T-helper 2 cell treated with Interferon-gamma antibody and Interleukin-4, amounts not matched to agents 5 μg/mL and 100 μg/mL, for 36 hours (primary cell): Measurements from ENCODE around the gene USP4.
"Not testable (repeated sequence)": the region's sequence is repeated elsewhere in the genome, so short reads cannot be mapped to it uniquely, and the experiment has no call there.

Experiments used
- DNase-seq: peaks from one replicate; pipeline ENCODE4 v3.0.0; 2021; ENCODE audit warnings: low spot score
- H3K27ac Mint-ChIP-seq: one replicate; pipeline ENCODE4 v1.8.0; 2021; ENCODE audit warnings: mild to moderate bottlenecking, mixed read lengths
- H3K27me3 Mint-ChIP-seq: one replicate; pipeline ENCODE4 v1.8.0; 2021; ENCODE audit warnings: low read depth, mixed read lengths
- H3K36me3 Mint-ChIP-seq: one replicate; pipeline ENCODE4 v1.8.0; 2021; ENCODE audit warnings: low read depth, mixed read lengths
- H3K4me1 Mint-ChIP-seq: one replicate; pipeline ENCODE4 v1.8.0; 2021; ENCODE audit warnings: low read depth, mixed read lengths
- H3K4me3 Mint-ChIP-seq: one replicate; pipeline ENCODE4 v1.8.0; 2022; ENCODE audit warnings: mild to moderate bottlenecking, moderate library complexity, mixed read lengths
- H3K9me3 Mint-ChIP-seq: one replicate; pipeline ENCODE4 v1.8.0; 2021; ENCODE audit warnings: mixed read lengths

Gene USP4

DNA sequence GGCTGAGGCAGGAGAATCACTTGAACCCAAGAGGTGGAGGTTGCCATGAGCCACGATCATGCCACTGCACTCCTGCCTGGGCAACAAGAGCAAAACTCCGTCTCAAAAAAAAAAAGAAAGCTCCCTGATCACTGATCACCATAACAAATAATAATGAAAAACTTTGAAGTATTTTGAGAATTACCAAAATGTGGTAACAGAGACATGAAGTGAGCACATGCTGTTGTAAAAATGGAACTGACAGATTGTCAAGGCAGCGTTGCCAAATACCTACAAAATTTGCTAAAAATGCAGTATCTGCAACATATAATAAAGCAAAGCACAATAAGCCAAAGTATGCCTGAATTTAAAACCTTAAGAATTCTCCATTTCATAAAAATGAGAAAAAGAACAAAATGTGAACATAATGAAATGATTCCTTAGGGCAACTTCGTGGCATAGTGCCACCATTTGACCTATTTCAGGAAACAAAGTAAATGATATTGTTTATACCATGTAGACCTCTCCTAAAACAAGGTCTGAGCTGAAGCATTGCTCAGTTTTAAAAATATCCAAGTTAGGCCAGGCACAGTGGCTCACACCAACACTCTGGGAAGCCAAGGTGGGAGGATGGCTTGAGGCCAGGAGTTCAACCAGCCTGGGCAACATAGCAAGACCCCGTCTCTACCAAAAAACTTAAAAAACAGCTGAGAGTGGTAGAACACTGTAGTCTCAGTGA, 5.8 kb downstream of the USP4 start:
- no peak overlapping the region for H3K27ac Mint-ChIP-seq
- peaks cover 17% of the 10 kb centered on the region for H3K4me1 Mint-ChIP-seq
- no peaks in the 10 kb centered on the region for H3K9me3 Mint-ChIP-seq
- peaks cover 49% of the 10 kb centered on the region for H3K36me3 Mint-ChIP-seq
- no peak overlapping the region for H3K4me3 Mint-ChIP-seq
- no peaks in the 10 kb centered on the region for H3K27me3 Mint-ChIP-seq
- no peak for DNase-seq

DNA sequence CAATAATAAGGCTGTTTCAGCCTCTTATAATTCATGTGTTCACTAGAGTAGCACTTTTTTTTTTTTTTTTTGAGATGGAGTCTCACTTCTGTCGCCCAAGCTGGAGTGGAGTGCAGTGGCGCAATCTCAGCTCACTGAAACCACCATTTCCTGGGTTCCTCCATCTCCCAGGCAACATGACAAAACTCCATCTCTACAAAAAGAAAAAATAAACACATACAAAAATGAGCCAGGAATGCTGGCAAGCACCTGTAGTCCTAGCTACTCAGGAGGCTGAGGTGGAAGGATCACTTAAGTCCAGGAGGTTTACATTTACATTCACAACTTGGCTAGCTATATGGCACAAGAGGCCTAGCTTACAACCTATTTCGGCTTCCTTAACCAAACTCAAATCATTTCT, 6.8 kb downstream of the USP4 start:
- Mint-ChIP-seq H3K36me3 (peaks cover 50% of the 10 kb centered on the region), H3K27ac (peak overlapping the region; percentile 36)
- no peak for DNase-seq

DNA sequence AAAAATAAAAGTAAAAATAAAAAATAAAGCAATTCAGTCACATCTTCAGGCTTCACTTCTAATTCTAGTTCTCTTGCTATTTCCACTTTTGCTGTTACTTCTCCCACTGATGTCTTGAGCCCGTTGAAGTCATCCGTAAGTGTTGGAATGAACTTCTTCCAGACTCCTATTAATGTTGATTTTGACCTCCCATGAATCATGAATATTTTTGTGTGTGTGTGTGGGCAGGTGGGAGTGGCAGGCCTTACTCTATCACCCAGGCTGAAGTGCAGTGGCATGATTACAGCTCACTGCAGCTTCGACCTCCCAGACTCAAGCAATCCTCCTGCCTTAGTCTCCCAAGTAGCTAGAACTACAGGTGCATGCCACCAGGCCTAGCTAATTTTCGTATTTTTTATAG, 10.7 kb downstream of the USP4 start:
- Mint-ChIP-seq H3K4me1 (peaks cover 5% of the 10 kb centered on the region), H3K4me3 (no peak overlapping the region), H3K36me3 (peaks cover 60% of the 10 kb centered on the region), H3K9me3 (no peaks in the 10 kb centered on the region), H3K27ac (no peak overlapping the region), H3K27me3 (no peaks in the 10 kb centered on the region)
- DNase-seq, result no peak

More for the DNA sequence above, 6.8 kb downstream of the USP4 start:
- Mint-ChIP-seq H3K9me3 (no peaks in the 10 kb centered on the region), H3K4me3 (no peak overlapping the region), H3K27me3 (no peaks in the 10 kb centered on the region), H3K4me1 (peaks cover 12% of the 10 kb centered on the region)

DNA sequence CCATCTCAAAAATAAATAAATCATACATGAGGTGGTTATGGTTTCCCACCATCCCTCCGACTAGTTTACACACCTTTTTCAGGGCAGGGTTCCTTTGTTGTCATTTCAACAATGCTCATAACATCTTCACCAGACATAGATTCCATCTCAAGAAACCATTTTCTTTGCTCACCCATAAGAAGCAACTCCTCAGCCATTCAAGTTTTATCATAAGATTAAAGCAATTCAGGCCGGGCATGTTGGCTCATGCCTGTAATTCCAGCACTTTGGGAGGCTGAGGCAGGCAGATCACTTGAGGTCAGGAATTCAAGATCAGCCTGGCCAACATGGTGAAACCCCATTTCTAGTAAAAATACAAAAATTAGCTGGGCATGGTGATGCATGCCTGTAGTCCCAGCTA, 11.5 kb downstream of the USP4 start:
- not testable (repeated sequence) for H3K27me3 Mint-ChIP-seq, H3K27ac Mint-ChIP-seq, DNase-seq, H3K9me3 Mint-ChIP-seq, H3K4me3 Mint-ChIP-seq, H3K4me1 Mint-ChIP-seq
- peaks cover 60% of the 10 kb centered on the region for H3K36me3 Mint-ChIP-seq

DNA sequence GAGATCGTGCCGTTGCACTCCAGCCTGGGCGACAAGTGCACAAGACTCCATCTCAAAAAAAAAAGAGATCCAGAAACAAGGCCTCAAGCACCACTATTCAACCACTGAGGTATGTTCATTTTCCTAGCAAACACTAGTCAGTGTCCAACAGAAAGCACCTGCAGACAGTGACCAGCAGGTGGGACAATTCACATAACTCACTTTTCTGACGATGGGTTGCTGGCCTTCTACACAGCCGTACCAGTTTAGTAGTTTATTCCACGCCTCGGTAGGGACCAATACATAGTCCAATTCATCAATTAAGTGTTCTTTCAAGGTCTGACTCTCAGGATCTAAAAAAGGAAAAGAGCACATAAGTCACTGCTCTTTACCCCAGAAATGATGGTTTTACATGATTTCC, 12.4 kb downstream of the USP4 start:
- Mint-ChIP-seq H3K27ac (no peak overlapping the region), H3K36me3 (peaks cover 56% of the 10 kb centered on the region)

DNA sequence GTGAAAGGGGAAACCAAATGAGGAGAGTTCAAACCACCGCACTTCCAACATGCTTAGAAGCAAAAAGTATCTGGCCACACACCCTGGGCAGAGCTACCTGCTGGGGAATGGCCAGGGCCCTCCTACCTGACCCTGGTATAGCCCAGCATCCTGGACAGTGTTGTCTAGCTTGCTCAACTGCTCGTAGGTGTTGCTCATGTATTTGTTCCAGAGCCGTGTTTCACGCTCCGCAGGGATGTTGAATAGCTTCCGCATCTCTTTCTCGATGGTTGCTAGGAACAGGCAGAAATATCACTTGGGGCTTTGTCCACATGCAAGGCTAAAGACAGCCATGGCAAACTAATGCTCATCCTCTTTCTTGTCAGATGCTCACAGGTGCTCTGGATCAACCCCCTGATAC, 15.1 kb downstream of the USP4 start:
- H3K27me3 Mint-ChIP-seq, result no peaks in the 10 kb centered on the region
- H3K27ac Mint-ChIP-seq, result no peak overlapping the region
- peaks cover 58% of the 10 kb centered on the region for H3K36me3 Mint-ChIP-seq
- H3K9me3 Mint-ChIP-seq, result no peaks in the 10 kb centered on the region
- no peaks in the 10 kb centered on the region for H3K4me1 Mint-ChIP-seq
- H3K4me3 Mint-ChIP-seq, result no peak overlapping the region
- DNase-seq, result no peak

More for the DNA sequence above, 12.4 kb downstream of the USP4 start:
- Mint-ChIP-seq H3K4me1 (no peaks in the 10 kb centered on the region), H3K4me3 (no peak overlapping the region), H3K27me3 (no peaks in the 10 kb centered on the region), H3K9me3 (no peaks in the 10 kb centered on the region)
- DNase-seq, result no peak

GRCh38 chr3:49316696-49317457, 23.0 kb downstream of the USP4 start:
- Mint-ChIP-seq H3K4me3 (no peak overlapping the region), H3K4me1 (no peaks in the 10 kb centered on the region), H3K27me3 (no peaks in the 10 kb centered on the region), H3K36me3 (peaks cover 36% of the 10 kb centered on the region), H3K27ac (no peak overlapping the region), H3K9me3 (no peaks in the 10 kb centered on the region)
- DNase-seq, result no peak

- Mint-ChIP-seq H3K4me3 (no peak overlapping the region), H3K27ac (no peak overlapping the region), H3K27me3 (no peaks in the 10 kb centered on the region), H3K9me3 (no peaks in the 10 kb centered on the region), H3K36me3 (peaks cover 39% of the 10 kb centered on the region), H3K4me1 (no peaks in the 10 kb centered on the region)
- no peak for DNase-seq
Measured at GRCh38 chr3:49313896-49314688, 25.8 kb downstream of the USP4 start.

DNA sequence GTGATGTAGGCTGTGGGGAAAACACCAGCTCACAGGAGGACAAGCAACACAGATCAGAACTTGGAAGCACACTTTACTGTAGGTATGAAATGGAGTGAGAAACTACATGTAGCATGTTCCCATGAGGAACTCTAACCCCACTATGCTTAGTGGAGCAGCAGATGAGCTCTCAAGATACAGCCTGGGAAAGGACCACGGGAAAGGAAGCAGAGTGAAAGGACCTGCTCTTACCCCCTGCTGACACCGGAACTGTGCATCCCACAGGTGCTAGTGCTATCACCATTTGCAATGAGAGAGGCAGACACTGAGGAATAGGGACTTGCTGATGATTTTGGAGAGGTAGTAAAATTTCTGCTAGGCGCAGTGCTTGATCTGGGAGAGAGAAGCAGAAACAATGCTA, 28.6 kb downstream of the USP4 start:
- peaks cover 47% of the 10 kb centered on the region for H3K36me3 Mint-ChIP-seq
- no peaks in the 10 kb centered on the region for H3K4me1 Mint-ChIP-seq
- H3K9me3 Mint-ChIP-seq, result no peaks in the 10 kb centered on the region
- H3K27me3 Mint-ChIP-seq, result no peaks in the 10 kb centered on the region
- H3K27ac Mint-ChIP-seq, result no peak overlapping the region
- no peak overlapping the region for H3K4me3 Mint-ChIP-seq
- no peak for DNase-seq

GRCh38 chr3:49310677-49311076, 29.2 kb downstream of the USP4 start:
- Mint-ChIP-seq H3K27ac (no peak overlapping the region), H3K9me3 (no peaks in the 10 kb centered on the region), H3K4me3 (no peak overlapping the region), H3K4me1 (no peaks in the 10 kb centered on the region), H3K27me3 (no peaks in the 10 kb centered on the region), H3K36me3 (peaks cover 51% of the 10 kb centered on the region)
- DNase-seq, result no peak

DNA sequence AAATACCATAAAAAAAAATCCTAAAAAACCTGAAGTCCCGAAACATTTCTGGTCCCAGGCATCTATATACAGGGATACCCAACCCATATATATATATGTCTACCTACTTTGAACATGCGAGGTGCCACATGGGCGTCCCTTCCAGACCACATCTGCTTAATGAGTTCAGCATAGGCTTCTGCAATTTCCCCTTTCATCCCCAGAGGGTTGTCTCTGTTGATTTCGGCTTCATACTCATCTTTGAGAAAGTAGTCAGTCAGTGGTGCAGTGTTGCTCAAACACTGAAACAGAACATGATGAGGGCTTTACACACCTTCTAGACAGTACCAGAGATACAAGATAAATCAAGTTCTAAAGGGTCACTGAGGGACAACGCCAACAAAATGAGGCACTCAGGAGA, 34.2 kb downstream of the USP4 start:
- H3K9me3 Mint-ChIP-seq, result no peaks in the 10 kb centered on the region
- DNase-seq, result no peak
- no peak overlapping the region for H3K27ac Mint-ChIP-seq
- H3K4me3 Mint-ChIP-seq, result no peak overlapping the region
- H3K36me3 Mint-ChIP-seq, result peaks cover 44% of the 10 kb centered on the region
- no peaks in the 10 kb centered on the region for H3K27me3 Mint-ChIP-seq
- H3K4me1 Mint-ChIP-seq, result peaks cover 10% of the 10 kb centered on the region

GRCh38 chr3:49302613-49303012, 37.2 kb downstream of the USP4 start:
- Mint-ChIP-seq H3K27me3 (no peaks in the 10 kb centered on the region), H3K9me3 (no peaks in the 10 kb centered on the region), H3K4me1 (peaks cover 10% of the 10 kb centered on the region), H3K4me3 (no peak overlapping the region), H3K27ac (peak overlapping the region; percentile 16), H3K36me3 (peaks cover 51% of the 10 kb centered on the region)
- DNase-seq, result no peak

DNA sequence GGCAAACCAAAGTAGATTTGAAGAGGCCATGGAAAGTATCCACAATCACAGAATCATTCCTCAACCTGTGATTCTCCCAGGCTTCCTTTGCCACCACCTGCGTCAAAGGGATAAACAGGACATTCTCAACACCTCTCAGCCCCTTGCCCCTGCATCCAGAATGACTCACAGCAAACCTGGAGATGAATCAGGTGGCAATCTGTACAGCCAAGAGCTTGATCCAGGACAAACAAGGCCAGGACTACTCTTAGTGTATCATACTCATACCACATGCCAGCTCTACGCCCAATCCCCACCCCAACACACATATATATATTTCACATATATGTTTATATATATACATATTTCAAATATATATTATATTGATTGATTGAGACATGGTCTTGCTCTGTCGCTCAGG, 39.3 kb downstream of the USP4 start:
- Mint-ChIP-seq H3K36me3 (peaks cover 53% of the 10 kb centered on the region), H3K27ac (no peak overlapping the region), H3K9me3 (no peaks in the 10 kb centered on the region), H3K4me3 (no peak overlapping the region), H3K4me1 (peaks cover 12% of the 10 kb centered on the region), H3K27me3 (no peaks in the 10 kb centered on the region)
- no peak for DNase-seq

DNA sequence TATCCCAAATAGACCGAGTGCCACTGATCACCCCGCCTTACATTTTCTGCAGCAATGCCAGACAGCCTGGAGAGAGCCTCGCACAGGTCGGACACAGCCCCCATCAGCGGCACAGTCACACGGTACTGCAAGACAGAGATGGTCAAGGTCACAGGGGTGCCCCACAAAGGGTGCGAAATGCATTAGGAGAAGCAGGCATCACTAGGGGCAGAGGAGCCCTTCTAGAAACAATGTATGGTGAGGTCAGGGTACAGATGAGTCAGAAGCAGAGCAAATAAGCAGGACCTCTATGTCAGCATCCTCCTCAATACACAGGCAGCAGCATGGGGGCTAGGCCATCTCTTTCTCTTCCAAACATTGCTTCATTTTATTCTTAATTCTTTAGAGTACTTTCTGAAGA, 41.3 kb downstream of the USP4 start:
- no peak for DNase-seq
- H3K36me3 Mint-ChIP-seq, result peaks cover 67% of the 10 kb centered on the region
- H3K27ac Mint-ChIP-seq, result no peak overlapping the region
- no peaks in the 10 kb centered on the region for H3K27me3 Mint-ChIP-seq
- H3K4me3 Mint-ChIP-seq, result no peak overlapping the region
- H3K4me1 Mint-ChIP-seq, result peaks cover 12% of the 10 kb centered on the region
- H3K9me3 Mint-ChIP-seq, result no peaks in the 10 kb centered on the region
